ENCODE results near the gene DRC1.
"Not testable (repeated sequence)": the region's sequence is repeated elsewhere in the genome, so short reads cannot be mapped to it uniquely, and the experiment has no call there.

The DRC1 gene

DNA sequence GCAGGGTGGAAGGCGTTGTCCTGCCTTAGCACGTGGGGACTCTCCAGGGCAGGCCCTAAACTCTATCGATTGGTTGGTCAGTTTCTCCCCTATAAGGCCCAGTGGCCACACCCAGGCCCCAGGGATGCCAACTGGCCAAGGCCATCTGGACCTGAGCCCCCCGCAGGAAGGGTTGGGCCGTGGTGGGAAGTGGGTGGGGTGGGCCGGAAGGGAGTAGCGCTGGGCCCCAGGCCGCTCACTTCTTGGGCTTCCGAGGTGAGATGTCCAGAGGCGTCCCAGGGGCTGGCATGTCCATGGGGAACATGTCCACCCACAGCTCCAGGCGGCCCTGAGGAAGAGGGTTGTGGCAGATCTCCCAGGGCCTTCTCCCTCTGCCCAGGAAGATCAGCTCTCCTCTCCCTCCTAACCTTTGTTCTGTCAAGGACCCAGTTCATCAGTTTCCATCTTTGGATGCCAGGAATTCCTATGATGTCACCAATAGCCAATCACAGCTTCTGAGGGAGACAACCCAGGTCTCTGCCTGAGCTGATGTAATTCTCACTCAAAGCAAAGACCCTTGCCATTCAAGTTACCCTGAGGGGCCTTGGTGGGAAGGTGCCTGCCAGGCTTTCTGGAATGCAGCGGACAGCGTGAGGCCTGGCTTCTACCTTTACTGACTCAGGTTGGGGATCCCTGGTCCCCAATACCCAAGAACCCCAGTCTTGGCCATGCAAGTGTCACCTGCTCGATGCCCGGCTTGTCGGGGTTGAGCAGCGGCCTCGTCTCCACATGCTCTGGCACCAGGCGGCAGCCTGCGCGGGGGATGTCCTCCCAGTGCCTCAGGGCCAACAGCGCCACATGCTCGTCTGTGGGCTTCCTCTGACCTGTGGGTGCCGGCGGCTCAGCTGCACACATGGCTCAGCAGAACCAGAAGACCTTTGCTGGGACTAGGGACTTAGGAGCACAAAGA is 61.8 kb downstream of the DRC1 start:
- no peak for DNase-seq

DNA sequence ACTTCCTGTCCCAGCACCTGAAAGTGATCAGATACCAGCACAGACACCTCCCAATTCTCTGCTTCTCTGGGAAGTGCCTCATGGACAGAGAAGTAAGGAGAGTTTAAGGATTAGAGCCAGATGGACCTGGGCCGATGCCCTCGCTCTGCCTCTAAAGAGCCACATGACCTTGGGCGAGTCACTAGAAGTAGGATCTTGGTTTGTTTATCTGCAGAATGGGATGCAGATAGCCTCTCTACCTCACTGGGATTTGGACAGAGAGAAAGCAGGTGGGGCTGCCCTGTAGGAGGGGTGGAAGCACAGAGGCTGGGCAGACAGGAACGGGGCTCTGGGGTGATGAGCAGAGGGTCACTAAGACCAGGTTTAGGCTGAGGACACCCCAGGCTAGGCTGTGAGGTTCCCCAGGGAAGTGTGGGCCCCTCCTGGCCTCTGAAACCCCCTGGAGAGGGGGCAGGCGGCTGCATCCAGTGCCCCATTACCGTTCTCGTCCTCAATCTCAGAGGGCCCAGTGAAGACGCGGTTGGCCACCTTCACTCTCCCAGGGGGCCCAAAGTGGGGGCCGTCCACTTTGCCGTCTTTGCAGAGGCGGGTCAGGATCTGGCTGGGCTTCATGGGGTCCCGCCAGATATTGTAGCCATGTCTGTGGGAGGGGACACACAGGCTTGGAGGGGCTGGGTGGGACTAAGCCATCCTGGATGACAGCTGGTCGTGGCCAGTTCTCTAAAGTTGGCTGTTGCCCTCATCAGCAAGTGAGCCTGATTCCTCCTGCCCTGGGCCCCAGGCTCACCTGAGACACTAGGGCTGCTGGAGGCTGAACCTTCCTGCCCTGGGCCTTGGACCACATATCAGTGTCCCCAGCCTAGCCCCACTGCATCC is 62.9 kb downstream of the DRC1 start:
- no peak for DNase-seq

DNA sequence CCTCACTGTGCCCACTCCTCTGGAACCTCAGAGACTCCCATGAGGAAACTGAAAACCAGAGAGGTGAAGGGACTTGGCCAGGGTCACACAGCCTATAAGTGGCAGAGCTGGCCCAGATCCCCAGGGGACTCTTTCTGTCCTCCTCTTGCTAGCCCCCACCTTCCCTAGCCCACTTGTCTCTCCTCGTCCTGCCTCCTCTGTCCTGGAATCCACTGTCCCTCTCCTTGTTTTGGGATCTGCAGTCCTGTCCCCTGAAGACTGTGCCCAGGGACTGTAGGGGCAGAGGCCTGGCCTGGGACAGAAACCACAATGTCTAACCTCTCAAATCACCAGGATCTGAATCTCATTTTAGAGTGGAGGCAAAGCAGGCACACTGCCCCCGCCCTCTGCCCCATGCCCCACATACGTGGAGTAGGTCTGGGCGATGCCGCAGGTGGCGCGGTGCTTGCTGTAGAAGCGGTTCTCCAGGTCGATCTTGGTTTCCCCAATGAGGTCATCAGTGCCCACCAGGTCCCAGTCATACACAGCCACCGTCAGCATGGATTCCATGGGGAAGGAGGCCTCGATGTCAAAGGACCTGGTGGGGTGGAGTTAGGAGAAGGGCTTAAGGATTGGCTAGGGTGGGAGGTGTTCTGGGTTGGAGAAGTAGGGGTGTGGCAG is 63.7 kb downstream of the DRC1 start:
- no peak for DNase-seq

DNA sequence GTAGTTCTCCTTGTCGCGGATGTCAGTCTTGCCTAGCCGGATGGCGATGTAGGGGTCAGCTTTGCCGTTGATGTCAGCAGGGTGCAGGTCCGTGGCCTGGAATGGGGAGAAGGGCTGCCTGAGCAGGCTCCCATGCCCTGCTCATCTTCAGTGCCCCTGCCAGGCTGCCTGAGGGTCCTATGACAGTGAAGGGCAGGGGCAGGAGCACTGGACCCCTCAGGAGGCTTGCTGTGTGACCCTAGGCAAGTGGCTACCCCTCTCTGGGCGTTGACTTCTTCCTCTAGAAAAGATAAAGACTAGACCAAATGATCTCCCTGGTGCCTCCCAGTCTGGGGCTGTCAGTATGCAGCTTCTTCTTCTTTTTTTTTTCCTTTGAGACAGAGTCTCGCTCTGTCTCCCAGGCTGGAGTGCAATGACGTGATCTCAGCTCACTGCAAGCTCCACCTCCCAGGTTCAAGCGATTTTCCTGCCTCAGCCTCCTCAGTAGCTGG is 64.3 kb downstream of the DRC1 start:
- no peak for DNase-seq

DNA sequence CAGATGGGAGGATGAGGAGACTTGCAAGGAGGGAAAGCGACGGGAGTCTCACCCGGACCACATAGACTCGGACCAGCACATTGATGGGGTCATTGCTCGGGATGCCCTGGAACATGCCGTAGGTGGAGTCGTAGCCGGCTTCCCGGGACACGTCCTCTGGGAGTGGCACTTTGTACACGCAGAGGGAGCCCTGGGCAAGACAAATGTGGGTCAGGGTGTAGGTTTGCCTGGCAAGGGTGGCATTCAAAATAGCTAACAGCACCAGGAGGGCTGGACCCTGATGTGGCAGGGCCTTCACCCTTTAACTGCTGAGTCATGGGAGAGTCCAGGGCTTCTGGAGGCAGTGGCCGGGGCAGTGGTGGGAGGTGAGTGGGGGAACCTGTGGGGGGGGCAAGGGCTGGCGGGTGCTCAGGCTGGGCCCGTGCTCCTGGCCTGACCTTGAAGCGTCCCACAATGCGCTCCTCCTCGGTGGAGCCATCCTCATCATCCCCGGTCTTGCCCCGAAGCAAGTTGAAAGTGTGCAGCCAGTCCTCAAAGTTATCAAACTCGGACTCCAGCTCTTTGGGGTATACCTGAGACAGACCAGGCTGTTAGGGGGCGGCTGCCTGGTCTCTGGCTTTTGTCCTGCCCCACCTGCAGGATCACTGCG is 65.1 kb downstream of the DRC1 start:
- DNase-seq, result no peak

DNA sequence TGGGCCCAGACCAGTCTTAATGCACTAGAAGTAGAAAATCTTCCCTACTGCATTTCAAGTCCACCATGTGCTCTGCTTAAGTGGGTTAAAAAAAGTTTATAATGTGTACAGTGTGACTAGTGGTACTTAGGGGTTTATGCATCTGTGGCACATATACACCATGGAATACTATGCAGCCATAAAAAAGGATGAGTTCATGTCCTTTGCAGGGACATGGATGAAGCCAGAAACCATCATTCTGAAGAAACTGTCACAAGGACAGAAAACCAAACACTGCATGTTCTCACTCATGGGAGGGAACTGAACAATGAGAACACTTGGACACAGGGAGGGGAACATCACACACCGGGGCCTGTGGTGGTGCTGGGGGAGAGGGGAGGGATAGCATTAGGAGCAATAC is 66.8 kb downstream of the DRC1 start:
- DNase-seq, result not testable (repeated sequence)

DNA sequence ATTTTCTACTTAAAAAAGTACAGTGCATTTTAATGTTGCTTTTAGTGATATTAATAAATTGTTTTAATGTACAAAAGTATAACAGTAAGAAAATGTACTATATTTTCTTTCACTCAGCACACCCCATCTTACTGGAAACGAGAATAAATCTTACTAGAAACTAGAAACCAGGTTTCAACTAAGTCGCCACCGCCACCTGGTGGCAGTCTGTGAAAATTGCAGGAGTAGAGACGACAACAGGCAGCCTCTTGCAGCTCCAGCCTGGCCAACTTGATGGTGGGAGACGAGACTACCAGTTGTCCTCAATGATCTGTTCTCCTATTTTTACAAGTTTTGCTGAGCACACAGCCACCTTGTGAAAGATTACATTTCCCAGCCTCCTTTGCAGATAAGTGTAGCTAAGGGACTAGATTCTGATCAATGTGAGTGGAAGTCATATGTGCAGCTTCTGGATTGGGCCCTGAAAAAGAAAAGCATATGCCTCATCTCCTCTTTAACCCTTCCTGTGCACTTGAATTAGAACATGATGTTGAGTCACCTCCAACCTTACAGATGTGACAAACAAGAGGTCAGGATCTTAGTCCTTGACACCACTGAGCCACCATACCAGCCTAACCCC is 67.5 kb downstream of the DRC1 start:
- DNase-seq, result no peak

DNA sequence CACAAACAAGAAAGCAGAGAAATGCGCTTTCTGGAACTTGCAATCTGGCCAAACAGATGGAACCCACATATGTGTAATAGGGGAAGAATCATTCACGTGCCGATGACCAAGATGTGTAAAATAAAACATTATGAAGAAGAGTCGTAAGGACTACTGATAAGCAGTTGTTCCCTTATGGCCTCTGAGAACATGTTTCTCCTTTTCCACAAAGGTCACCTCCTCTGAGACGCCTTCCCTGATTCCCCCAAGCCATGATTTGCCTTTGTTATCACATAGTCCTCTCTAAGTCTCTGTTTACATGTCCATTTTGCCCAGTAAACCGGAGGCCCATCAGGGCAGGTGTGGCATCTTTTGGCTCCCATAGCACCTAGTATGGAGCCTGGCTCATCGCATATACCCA is 68.2 kb downstream of the DRC1 start:
- DNase-seq, result no peak

DNA sequence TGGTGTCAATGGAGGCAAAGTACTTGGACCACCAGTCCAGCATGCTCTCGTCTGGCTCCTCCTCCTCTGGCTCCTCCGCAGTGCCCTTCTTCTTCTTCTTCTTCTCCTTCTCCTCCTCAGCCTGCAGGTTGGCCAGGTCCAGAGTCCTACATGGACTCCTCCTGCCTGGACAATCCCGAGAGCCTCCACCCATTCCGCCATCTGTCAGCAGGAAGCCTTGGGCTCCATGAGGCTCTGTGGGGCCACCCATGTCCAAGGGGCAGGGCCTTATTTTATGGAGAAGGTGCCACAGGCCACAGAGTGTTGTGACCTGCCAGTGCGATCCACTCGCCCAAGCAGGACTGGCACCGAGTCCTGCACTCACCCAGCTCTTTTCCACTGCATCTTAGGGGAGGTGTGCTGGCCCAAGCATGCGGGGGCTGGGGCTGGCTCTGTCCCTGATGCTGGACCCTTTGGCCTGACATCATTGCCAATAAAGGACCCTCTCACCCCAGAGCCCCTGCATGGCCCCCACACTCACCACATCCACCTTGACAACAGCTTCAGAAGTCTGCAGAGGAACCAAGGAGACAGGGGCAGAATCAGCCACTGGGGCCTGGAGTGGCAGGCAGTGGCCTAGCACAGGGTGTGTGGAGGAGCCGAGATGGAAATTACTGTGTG is 69.0 kb downstream of the DRC1 start:
- no peak for DNase-seq

DNA sequence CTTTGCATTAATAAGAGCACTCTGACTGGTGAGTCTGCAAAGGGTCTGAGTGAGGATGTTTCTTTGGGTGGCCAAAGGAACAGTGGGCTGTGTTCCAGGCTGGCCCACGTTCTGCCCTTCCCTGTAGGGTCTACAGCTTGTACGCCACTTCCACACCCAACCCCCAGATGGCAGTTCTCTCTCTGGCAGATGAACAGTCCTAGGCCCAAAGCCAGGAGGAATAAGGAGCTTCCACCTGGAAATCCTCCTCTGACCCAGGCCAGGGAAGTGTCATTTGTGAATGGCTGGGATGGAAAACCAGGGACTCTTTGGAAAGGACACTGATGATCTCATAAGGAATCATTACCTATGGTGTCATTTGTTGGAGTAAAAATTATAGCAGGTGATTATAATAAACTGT is 69.6 kb downstream of the DRC1 start:
- DNase-seq, result no peak

DNA sequence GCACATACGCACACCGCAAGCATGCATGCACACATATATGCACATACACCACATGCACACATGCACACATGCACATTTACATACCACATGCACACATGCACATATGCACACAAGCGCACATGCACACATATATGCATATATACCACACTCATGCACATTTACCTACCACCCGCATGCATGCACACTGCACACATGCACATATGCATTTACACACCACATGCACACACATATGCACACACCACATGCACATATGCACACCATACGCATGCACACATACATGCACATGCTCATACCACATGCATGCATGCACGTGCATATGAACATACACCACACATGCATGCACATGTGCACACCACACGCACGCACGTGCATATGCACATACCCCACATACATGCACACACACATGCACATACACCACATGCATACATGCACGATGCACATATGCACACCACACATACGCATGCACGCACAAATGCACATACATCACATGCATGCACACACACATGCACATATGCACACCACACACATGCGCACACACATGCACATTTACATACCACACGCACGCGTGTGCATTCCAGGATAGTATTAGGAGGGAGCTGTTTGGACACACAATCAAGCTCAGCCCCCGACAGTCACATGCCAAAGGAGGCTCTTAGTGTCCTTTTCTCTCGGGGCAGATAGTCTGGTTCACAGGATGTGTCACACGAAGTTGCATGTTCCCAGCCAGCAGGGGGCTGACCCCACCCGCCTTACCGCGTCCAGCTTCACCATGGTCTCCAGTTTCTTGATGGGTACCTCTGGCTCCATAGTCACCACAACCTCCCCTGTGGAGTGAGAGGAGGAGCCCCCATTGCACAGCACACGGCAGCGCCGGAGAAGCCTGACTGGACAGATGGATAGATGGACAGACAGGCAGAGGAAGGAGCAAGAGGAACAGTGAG is 70.3 kb downstream of the DRC1 start:
- no peak for DNase-seq

DNA sequence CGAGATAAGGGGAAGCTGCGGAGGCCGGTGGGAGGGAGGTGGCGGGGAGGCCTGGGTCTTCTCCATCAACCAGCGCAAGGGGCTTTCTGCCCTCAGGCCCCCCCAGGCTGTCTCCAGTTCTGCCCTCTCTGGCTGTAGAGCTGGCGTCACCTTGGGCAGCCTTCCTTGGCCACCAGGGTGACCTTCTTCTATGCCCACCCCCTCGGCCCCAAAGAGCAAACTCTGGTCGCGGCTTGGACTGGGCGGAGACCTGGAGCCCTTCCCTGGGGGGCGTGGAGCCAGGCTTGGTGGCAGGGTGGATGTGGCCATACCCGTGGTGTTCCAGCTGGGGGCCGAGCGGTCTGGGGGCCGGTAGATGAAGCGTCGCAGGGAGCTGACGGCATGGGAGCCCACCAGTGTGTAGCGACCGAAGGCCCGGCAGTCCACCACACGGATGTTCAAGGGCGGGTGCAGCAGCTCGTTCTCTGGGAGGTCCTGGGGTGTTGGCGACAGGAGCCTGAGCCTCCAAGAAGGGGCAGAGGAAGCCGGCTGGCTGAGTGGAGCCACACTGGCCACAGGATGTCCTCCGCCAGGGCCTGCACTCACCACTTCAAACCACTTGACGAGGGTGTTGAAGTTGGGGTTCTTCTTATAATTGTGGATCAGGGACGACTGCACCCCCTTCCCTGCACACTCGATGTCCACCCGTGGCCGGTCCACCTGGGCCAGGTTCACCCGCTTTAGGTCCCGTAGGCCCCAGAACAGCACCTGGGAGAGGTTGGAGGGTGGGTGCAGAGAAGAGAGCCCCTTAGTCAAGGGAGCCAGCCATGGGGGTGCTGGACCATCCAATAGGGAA is 71.3 kb downstream of the DRC1 start:
- no peak for DNase-seq

DNA sequence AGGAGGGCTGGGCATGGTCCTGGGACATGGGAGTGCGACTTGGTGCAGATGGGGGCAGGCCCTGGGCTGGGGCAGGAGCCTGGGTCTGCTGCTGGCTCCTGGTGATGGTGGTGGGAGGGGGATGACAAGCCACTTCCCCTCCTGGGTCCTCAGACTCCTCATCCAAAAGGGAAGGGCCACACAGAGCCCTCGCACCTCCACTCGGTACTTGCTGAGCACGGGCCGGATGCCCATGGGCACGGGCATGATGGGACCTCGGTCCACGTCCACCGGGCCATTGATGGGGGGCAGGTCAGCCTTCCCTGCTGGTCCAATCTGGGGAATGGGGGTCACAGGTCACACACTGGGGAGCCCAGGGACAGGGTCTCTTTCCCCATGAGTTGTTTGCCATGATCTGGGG is 72.1 kb downstream of the DRC1 start:
- no peak for DNase-seq

DNA sequence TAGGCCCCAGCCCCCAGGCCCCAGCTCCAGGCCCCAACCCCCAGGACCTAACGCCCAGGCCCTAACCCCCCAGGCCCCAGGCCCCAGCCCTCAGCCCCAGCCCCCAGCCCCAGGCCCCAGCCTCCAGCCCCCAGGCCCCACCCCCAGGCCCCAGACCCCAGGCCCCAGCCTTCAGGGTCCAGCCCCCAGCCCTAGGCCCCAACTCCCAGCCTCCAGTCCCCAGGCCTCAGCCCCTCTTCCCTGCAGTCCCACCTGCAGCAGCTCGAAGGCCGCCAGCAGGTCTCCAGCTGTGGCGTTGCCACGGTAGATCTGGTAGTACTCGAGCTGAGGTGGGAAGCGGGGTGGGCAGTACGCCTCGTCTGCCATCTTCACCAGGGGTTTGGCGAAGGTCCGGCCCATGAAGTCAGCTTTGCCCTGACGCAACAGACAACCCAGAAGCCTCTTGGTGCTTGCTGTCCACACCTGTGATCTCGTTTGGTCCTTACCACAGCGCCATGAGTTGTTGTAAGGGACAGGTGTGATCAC is 72.6 kb downstream of the DRC1 start:
- DNase-seq, result no peak

DNA sequence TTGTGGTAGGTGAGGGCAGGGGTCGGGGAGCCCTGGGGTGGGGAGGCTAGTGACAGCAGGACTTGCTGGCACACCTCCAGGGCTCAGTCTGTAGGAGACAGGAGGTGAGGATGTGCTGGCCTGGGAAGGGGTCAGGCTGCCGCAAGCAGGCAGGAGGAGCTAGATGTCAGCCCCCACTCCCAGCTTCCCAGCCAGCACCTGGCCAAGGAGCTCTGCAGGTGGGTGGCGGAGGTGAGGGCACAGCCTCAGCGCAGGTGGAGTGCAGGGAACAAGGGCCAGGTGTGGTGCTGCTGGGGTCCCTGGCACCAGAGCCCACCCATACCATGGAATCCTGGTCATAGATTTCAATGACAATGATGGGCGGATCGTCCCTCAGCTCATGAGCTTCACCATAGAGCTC is 73.3 kb downstream of the DRC1 start:
- DNase-seq, result no peak

DNA sequence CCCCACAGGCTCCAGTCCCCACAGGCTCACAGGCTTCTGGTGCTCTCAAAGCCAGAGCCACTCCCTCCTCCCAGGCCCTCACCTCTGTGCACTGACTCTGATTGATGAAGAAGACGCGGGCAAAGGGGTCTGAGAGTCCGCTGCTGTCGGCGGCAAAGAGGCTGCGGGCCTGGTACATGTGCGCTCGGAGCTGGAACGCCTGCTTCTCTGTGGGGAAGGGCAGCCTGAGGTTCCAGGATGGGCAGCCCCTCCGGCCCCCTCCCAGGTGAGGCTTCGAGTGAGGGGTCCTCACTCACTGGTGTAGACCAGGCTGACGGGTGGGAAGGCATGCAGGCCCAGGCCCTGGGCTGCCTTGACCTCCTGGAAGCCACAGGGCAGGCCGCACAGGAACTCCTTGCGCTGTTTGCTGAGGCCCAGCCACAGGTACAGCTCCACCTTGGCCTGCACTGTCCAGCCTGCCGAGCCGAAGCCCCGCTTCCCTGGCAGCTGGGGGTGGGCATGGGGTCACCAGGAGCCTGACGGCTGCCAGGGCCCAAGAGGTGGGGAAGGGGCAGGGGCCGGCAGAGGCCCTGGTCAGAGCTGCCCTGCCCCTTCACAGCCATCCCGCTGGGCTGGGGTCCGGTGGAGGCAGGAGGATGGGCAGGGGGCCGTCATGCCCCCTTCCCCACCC is 74.2 kb downstream of the DRC1 start:
- DNase-seq, result no peak

DNA sequence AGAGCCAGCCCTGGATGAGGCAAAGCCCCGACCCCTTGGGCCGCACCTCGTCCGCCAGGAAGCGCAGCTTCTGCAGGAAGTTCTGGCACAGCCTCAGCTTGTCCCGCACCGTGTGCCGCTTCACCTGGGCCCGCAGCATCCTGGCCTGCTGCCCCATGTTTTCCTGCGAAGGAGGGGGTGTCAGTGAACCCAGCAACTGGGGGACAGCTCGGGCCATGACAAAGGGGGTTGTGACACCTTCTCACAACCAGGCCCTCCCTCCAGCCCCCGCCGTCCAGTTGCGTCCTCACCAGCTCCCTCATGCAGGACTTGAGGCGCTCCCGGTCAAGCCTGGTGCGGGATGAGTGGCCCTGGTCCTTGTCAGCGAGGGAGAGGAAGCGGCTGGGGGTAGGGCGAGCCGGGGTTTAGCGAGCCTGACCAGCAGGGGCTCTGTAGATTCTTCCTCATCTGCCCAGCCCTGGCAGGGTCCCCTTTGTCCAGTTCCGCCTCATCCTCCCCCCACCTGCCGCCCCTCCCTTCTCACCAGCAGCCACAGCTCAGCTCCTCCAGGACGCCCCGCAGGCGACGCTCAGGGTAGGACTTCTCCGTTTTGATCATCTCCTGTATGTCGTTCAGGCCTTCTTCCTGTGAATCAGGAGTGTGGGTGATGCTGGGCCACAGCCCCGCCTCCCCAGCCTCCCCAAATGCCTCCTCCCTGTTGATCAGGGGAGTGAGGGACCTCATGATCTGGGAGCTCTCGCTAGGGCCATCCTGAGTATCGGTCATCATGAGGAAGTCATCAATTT is 75.6 kb downstream of the DRC1 start:
- no peak for DNase-seq

Data from right kidney (tissue), 1 donor.